ENCODE data around the gene PPP1R18.

PPP1R18 gene

GRCh38 chr6:30688569-30688968, 2.1 kb upstream of the PPP1R18 start:
- peak in 1 of 2 experiments; percentile 24 for DNase-seq

GRCh38 chr6:30687659-30688431, 1.4 kb upstream of the PPP1R18 start:
- DNase-seq: peak in 1 of 2 experiments; percentile 32

DNA sequence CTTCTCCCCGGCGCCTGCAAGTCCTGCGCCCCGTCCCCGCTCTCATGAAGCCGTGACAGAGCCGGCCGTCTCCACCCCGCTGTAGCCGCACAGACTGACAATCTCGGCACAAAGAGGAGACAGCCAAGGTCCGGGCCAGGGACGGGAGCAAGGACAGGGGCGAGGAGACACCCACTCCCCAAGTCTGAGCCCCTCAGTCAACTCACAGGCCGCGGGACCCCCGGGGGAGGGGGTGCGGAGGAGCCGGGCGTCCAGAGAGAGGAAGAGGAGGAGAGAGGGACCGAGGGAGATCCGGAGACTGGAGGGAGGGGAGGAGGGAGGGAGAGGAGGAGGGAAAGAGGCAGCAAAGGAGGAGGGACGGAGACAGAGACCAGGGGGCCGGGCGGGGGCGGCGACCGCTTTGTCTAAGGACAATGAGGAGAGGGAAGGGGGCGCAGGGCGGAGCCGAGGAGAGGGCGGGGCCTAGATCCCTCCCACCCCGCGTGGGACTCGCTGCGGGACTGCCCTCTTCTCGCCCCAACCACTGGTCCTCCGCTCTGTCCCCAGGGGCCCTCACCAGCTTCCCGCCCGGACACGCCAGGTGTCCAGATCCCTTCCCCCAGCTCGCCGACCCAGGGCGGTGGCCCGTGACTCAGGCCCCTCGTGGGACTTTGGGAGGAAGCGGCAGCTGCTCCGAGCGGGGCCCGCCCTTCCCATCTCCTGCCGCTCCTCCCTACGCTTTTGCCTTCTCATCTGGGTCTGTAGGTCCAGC, 638 bp upstream of the PPP1R18 start:
- DNase-seq: peak; percentile 90 to 92

DNA sequence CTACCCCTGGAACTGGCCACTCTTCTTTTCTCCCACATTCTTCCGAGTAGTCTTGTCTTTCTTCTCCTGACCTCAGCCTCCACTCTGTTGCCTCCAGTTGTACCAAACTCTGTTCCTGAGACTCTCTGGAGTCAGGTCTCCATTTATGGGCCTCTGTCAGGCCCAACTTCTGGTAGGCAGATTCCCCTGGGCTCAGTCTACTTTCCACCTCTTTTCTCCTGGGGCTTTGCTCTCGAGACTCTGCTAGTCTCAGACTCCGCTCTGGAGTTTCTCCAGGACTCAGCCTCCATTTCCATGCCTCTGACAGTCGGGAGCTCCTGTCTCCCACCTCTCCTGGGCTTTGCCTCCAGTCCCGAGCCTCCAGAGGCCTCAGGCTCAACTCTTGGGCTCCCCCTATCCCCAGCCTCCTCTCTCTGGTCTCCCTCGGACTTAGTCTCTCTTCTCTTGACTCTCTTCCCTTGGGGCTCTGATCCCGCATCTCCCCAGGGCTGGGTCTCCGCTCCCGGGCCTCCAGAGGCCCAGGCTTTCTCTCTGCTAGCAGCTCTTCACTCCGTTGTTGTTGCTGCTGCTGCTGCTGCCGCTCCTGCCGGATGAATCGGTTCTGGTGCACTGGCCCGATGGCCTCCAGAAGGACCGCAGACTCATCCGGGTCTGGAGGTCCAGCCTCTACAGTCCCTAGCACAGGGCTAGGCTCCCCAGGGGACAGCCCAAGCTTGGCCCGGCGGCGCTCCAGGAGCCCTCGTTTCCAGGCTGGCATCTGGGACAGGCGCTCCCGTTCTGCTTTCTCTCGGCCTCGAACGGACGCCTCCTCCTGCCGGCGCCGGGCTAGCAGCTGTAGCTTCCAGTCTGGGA, 1.1 kb downstream of the PPP1R18 start:
- peak; percentile 57 to 60 for DNase-seq

- peak; percentile 66 to 73 for DNase-seq
Measured at GRCh38 chr6:30684386-30685156, 1.9 kb downstream of the PPP1R18 start.

DNA sequence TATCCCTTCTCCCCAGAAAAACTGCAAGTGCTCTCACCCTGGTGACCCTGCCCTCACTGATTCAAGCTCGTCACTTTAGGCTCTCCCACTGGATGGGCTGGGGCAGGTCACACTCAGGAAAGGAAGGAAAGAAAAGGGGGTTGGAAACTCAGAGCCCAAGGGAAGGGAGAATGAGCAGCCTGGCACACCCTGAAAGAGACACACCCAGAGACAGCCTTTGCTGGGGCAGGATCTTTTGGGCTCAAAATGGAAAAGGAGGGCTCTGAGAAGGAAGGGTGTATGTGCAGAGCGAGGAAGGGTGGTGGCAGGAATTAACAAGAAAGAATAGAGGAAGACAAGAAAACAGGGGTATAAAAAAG, 2.5 kb downstream of the PPP1R18 start:
- DNase-seq: no peak

GRCh38 chr6:30683183-30683979, 3.1 kb downstream of the PPP1R18 start:
- DNase-seq: peak; percentile 35

GRCh38 chr6:30682143-30683117, 4.0 kb downstream of the PPP1R18 start:
- peak; percentile 88 to 91 for DNase-seq

GRCh38 chr6:30681766-30682142, 4.7 kb downstream of the PPP1R18 start:
- DNase-seq: no peak

DNA sequence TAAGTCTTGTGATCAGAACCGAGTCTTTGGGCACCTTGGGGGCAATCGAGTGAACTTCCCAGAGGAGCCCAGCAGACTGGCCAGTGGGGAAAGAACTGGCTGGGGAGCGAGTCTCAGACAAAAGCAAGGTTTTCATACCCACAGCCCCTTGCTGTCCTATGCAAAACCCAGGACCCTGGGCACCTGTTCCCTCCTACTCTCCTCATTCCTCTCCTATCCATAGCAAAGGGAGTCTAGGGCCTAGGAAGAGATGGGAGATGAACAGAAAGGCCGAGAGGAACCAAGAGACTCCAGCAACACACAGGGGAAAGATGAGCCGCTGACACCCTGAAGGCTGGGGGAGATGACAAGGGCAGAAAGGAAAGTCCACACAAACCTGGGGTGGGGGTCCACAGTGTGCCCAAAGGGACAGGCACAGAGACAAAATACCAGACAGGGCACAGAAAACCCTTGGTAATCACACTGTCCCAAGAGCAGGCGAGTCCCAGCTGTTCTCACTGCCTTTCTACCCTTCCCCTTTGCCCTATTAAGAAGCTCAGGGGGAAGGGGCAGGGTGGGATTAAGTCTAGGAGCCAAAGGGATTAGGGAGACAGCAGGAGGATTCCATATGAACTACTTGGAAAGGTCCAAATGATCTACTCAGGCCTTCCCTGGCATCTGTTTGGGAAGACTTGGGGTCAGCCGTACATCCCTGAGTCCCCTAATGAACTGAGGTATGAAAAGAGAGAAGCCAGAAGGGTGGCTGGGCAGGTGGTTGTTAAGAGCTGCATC, 6.5 kb downstream of the PPP1R18 start:
- peak; percentile 43 to 46 for DNase-seq

DNA sequence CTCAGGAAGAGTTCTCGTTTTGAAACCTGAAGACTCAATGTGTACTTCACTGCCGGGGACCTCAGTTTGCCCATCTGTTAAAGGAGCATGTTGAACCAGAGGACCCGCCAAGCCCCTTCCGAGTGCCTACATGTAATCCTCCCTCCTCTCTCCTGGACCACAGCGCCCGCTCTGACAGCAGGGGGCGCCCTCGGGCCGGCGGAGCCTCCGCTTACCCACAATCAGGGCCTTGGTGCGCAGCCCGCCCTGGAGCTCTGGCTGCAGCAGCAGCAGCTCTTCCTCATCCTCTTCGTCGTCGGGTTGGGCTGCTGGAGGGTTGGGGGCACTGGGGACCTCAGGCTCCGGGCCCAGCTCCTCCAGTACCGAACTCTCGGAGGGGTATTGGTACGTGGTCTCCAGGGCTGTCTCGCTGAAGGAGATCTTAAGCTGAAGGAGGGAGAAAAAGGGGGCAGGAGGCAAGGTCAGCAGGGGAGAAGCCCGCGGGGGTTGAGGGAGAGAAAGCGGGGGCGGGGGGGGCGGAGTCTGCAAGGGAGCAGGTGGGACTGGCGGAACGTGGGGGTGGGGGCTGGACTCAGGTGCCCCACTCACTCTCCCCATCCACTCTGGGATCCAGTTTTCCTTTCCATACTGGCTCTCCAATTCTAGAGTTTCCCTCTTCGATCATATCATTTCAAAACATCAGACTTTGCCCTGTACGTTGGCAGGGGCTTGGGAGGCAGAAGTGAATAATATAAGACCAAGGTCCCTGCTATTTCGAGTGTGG, 7.3 kb downstream of the PPP1R18 start:
- peak; percentile 96 for DNase-seq

DNA sequence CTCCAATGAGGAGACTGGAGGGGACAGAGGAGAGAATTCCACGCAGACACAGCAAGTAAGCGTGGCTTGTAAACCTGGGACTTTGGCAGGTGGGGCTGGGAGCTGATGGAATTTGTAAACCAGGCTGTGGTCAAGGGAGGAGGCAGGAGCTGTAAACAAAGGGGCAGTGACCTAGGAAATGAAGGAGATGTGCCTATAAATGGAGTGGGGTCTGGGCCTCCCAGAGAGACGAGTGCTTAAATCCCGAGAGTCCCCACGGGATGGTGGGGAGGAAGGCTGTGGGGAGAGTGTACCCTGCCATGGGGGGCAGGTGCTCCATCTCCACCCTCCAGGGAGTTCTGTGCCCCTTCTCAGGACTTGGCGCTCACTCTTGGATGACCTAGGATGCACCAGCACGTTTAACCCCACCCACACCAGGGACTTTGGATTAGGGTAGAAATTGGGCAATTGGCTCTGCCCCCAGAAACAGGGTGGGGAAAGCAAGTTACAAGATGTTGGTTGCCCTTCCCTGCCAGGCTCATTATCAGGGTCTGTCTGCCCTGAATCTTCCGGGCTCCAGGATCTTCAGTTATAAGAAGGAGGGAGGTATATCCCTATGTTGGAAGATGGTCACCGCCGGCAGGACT, 9.7 kb downstream of the PPP1R18 start:
- DNase-seq: no peak

GRCh38 chr6:30672445-30673253, 13.8 kb downstream of the PPP1R18 start, which contains the start of gene DHX16:
TSS of gene DHX16 (minus strand) at chr6:30673006. CDS start at chr6:30672841, 165 bp downstream.
- DNase-seq: peak; percentile 94 to 95

- no peak for DNase-seq
Measured at GRCh38 chr6:30670760-30671527, 15.5 kb downstream of the PPP1R18 start.

GRCh38 chr6:30666300-30666699, 20.1 kb downstream of the PPP1R18 start:
- DNase-seq: peak; percentile 69 to 76

DNA sequence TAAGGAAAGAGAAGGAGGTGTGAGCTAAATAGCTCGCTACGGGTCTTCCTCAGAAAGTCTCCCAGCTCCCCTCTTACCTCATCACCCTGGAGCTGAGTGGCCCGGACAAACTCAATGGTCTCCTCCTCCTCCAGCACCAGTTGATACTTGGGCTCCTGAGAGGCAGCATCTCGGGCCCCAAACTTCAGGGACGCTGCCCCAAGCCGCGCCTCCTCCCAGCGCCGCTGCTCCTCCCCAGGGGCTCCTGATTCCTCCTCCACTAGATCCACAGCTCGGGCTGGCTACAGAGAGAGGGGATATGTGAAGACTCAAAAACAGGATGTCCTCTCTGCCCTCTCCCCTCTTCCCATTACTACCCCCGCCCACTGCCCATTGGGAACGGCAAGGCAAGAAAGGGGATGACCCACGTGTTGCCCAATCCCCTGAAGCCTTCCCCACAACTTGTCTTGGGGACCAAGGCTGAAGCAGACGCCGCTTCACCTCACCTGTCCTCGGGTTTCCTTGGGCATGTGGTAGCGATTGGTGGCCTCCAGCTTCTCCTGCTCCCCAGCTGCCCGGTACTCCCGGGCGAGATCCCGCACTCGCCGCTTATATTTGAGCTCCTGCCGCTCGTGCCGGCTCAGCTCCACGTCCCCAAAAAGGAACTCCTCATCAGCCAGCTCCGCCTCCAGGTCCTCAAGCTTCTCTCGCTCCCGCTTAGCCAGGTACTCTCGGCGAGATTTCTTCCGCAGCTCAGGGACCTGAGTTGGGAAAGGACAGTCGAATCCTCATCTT, 21.3 kb downstream of the PPP1R18 start:
- no peak for DNase-seq
